Adrenal gland (tissue), 5 donors: ENCODE results near the gene LMF1.
"Not testable (repeated sequence)": the region's sequence is repeated elsewhere in the genome, so short reads cannot be mapped to it uniquely, and the experiment has no call there.

Experiments
- POLR2A ChIP-seq, 2 donors: fragments of 450-650 bp; IDR thresholded peaks; one replicate each; pipeline ENCODE4 v1.6.1; 2017; ENCODE audit warnings: antibody characterized with exemption in 2 of 2, mild to moderate bottlenecking in 2 of 2, moderate library complexity in 1 of 2
- TF ChIP-seq, protein P1 (sequence below), 6 experiments: fragments of 450-650 bp in 4 of 6; fragments of 200-600 bp in 2 of 6; sonication (generic) in 1 of 6; IDR thresholded peaks; 1 replicate in 5 of 6; 2 replicates in 1 of 6; pipeline versions ENCODE4 v1.5.1 to v1.8.0; 2016 to 2021; ENCODE audit warnings: antibody characterized with exemption in 6 of 6, mild to moderate bottlenecking in 2 of 6, moderate library complexity in 1 of 6
- donor health status: DM: no; HTN: no; CAD: no.

DNA sequence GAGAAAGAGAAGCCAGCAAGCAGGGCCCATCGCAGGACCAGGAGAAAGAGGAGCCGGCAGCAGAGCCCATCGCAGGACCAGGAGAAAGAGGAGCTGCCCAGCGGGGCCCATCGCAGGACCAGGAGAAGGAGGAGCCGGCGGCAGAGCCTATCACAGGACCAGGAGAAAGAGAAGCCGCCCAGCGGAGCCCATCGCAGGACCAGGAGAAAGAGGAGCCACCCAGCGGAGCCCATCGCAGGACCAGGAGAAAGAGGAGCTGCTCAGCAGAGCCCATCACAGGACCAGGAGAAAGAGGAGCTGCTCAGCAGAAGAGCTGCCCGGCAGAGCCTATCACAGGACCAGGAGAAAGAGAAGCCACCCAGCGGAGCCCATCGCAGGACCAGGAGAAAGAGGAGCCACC lies 88.1 kb downstream of the LMF1 start:
- TF ChIP-seq, protein P1, sequence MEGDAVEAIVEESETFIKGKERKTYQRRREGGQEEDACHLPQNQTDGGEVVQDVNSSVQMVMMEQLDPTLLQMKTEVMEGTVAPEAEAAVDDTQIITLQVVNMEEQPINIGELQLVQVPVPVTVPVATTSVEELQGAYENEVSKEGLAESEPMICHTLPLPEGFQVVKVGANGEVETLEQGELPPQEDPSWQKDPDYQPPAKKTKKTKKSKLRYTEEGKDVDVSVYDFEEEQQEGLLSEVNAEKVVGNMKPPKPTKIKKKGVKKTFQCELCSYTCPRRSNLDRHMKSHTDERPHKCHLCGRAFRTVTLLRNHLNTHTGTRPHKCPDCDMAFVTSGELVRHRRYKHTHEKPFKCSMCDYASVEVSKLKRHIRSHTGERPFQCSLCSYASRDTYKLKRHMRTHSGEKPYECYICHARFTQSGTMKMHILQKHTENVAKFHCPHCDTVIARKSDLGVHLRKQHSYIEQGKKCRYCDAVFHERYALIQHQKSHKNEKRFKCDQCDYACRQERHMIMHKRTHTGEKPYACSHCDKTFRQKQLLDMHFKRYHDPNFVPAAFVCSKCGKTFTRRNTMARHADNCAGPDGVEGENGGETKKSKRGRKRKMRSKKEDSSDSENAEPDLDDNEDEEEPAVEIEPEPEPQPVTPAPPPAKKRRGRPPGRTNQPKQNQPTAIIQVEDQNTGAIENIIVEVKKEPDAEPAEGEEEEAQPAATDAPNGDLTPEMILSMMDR (IDR thresholded peaks at IDR 0.05): not testable (repeated sequence)
- not testable (repeated sequence) for TF ChIP-seq POLR2A (IDR thresholded peaks at IDR 0.05)
